HepG2 (cell line): ENCODE results near the gene GDF11. TPM values are rescaled to one million over a fixed set of nuclear protein-coding genes. Genes with fewer than 3 reads are reported as not detected.

ENCODE experiments used
- CHD4 ChIP-seq: fragments of 200-600 bp; sonication (generic); IDR thresholded peaks from 2 replicates; pipeline ENCODE4 v1.7.0; 2017; ENCODE audit warnings: mild to moderate bottlenecking, low read length, borderline replicate concordance
- FOSL2 ChIP-seq: sonication (generic); formaldehyde crosslinking; IDR thresholded peaks from 2 replicates; pipeline ENCODE4 v1.4.0; 2020; ENCODE audit warnings: missing genetic modification reagents
- MAZ ChIP-seq, 2 experiments: sonication (generic) in 1 of 2; formaldehyde crosslinking in 1 of 2; IDR thresholded peaks; 2 replicates each; pipeline versions ENCODE4 v1.5.0 to v1.6.1; 2012 to 2020; ENCODE audit warnings: low read depth in 2 of 2, mild to moderate bottlenecking in 2 of 2, borderline replicate concordance in 1 of 2, improper control_type of control experiment in 1 of 2, low read length in 1 of 2, missing genetic modification reagents in 1 of 2, moderate library complexity in 1 of 2
- NFYC ChIP-seq: IDR thresholded peaks from 2 replicates; pipeline ENCODE4 v1.6.1; 2016; ENCODE audit warnings: missing genetic modification reagents, missing compliant biosample characterization
- NRL ChIP-seq: sonication (generic); formaldehyde crosslinking; IDR thresholded peaks from 2 replicates; pipeline ENCODE4 v1.5.0; 2020; ENCODE audit warnings: missing genetic modification reagents, mild to moderate bottlenecking, moderate library complexity, borderline replicate concordance
- PCBP2 ChIP-seq: fragments of 200-400 bp; formaldehyde crosslinking; optimal IDR thresholded peaks from 2 replicates; pipeline ENCODE3; 2018; ENCODE audit warnings: low read length, low read depth; ENCODE audit not compliant: poor library complexity, severe bottlenecking
- SMARCE1 ChIP-seq: fragments of 450-650 bp; IDR thresholded peaks from 2 replicates; pipeline ENCODE4 v1.6.1; 2017; ENCODE audit warnings: borderline replicate concordance
- TP53 ChIP-seq: sonication (generic); formaldehyde crosslinking; conservative IDR thresholded peaks from 2 replicates; pipeline ENCODE4 v1.4.0; 2020; ENCODE audit warnings: missing genetic modification reagents
- ZNF24 ChIP-seq: fragments of 450-650 bp; IDR thresholded peaks from 2 replicates; pipeline ENCODE4 v1.6.1; 2017; ENCODE audit warnings: antibody characterized with exemption, mild to moderate bottlenecking
- ZNF543 ChIP-seq: sonication (generic); formaldehyde crosslinking; IDR thresholded peaks from 2 replicates; pipeline ENCODE4 v1.4.0; 2020; ENCODE audit warnings: mild to moderate bottlenecking, missing genetic modification reagents
- ZNF670 ChIP-seq: sonication (generic); formaldehyde crosslinking; IDR thresholded peaks from 2 replicates; pipeline ENCODE4 v1.8.0; 2022; ENCODE audit warnings: mild to moderate bottlenecking, missing genetic modification reagents, borderline replicate concordance
- ZNF75D ChIP-seq: sonication (generic); formaldehyde crosslinking; IDR thresholded peaks from 2 replicates; pipeline ENCODE4 v1.8.1; 2023; ENCODE audit warnings: missing genetic modification reagents, mild to moderate bottlenecking, borderline replicate concordance
- ZSCAN12 ChIP-seq: sonication (generic); formaldehyde crosslinking; IDR thresholded peaks from 2 replicates; pipeline ENCODE4 v1.9.0; 2021; ENCODE audit warnings: mild to moderate bottlenecking, missing genetic modification reagents
- polyA plus RNA-seq, 8 experiments: library from polyadenylated mRNA; depleted of rRNA in 3 of 8; stranded (reverse) in 7 of 8; unstranded in 1 of 8; fragments of >200 nt; fragmentation: Illumina TruSeq in 4 of 8; extraction: Trizol in 4 of 8; gene quantifications; 2 replicates each; pipeline versions ENCODE4 v1.2.1 to v1.2.3, GENCODE V29; 2011 to 2016; ENCODE audit warnings: low read depth in 4 of 8, missing spikeins in 1 of 8, mixed read lengths in 1 of 8; ENCODE audit not compliant: insufficient read depth in 1 of 8
- total RNA-seq, 5 experiments: library from RNA; depleted of rRNA; stranded (reverse); fragments of >200 nt; fragmentation: Illumina TruSeq; extraction: Trizol; gene quantifications; 2 replicates each; pipeline ENCODE4 v1.2.3, GENCODE V29; 2016; ENCODE audit warnings: low read depth in 1 of 5
- TF ChIP-seq, protein P1 (sequence below): sonication (generic); formaldehyde crosslinking; IDR thresholded peaks from 2 replicates; pipeline ENCODE4 v1.4.0; 2020; ENCODE audit warnings: missing genetic modification reagents
- TF ChIP-seq, protein P2 (sequence below): sonication (generic); formaldehyde crosslinking; IDR thresholded peaks from 2 replicates; pipeline ENCODE4 v1.4.0; 2020; ENCODE audit warnings: mild to moderate bottlenecking, missing genetic modification reagents
- TF ChIP-seq, protein P3 (sequence below): sonication (generic); formaldehyde crosslinking; IDR thresholded peaks from 2 replicates; pipeline ENCODE4 v1.8.1; 2023; ENCODE audit warnings: missing genetic modification reagents, mild to moderate bottlenecking, borderline replicate concordance
- TF ChIP-seq, protein P4 (sequence below): sonication (generic); formaldehyde crosslinking; IDR thresholded peaks from 2 replicates; pipeline ENCODE4 v1.5.0; 2020; ENCODE audit warnings: mild to moderate bottlenecking, missing genetic modification reagents
- TF ChIP-seq, protein P5 (sequence below): sonication (generic); formaldehyde crosslinking; IDR thresholded peaks from 2 replicates; pipeline ENCODE4 v1.8.0; 2022; ENCODE audit warnings: mild to moderate bottlenecking, missing genetic modification reagents, moderate library complexity
- TF ChIP-seq, protein P6 (sequence below): fragments of 450-650 bp; IDR thresholded peaks from 2 replicates; pipeline ENCODE4 v1.6.1; 2017; ENCODE audit warnings: mild to moderate bottlenecking

GDF11 gene
- total and polyA plus RNA-seq, 2 of the 13 experiments (the other 11 are each of a cell fraction or from before 2014, with no cell fraction given), result 0.63 to 1.5 TPM

DNA sequence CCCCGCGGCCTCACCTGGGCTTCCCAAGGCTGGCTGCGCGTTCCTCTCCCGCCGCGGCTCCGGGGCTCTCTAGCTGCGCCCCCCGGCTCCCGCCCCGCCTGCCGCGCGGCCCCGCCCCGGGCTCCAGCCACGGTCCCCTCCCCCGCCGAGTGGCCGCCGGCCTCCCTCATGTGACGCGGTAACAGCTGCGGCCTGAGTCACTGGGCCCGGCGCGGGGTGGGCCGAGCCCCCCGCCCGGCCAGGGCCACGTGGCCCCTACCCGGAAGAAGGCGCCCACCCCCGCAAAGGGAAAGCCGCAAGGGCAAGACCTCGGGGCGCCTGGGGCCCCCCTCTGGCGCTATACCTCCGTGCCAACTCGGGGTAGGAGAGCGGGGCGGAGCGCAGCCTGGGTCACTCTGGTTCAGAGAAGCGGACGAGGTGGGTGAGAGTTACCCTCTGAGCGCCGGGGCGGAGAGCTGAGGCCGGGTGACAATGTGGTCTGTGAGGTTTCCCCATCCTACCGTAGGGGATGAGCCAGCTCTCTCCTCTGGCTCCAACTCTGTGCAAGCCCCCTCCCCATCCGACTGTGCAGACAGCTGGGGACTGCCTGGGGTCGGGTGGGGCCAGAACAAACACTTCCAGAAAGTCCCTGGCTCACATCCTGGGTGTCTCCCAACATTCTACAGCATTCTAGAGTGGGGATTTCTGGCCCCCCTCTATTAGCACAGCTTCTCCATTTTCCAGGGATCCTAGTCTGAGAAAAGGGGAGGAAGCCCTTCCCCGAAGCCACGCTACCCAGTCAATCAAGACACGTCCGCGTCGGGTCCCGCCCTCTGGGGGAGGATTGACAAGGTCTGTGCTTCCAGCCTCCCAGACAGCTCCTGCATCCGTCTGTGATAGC is 13.7 kb upstream of the GDF11 start, which contains the start of gene CD63 (continued):
- TF ChIP-seq, protein P1, sequence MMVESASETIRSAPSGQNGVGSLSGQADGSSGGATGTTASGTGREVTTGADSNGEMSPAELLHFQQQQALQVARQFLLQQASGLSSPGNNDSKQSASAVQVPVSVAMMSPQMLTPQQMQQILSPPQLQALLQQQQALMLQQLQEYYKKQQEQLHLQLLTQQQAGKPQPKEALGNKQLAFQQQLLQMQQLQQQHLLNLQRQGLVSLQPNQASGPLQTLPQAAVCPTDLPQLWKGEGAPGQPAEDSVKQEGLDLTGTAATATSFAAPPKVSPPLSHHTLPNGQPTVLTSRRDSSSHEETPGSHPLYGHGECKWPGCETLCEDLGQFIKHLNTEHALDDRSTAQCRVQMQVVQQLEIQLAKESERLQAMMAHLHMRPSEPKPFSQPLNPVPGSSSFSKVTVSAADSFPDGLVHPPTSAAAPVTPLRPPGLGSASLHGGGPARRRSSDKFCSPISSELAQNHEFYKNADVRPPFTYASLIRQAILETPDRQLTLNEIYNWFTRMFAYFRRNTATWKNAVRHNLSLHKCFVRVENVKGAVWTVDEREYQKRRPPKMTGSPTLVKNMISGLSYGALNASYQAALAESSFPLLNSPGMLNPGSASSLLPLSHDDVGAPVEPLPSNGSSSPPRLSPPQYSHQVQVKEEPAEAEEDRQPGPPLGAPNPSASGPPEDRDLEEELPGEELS (CRISPR knock-in tag), result no peak; the same call in 1 of the 2 replicates
- TF ChIP-seq MAZ (IDR thresholded peaks at IDR 0.05; ENCODE audit: borderline replicate concordance, low read depth, low read length), result no peak; the same call in 1 of the 2 replicates
- TF ChIP-seq MAZ (CRISPR knock-in tag; IDR thresholded peaks at IDR 0.05; ENCODE audit: low read depth), result peak; percentile 68
- TF ChIP-seq, protein P2, sequence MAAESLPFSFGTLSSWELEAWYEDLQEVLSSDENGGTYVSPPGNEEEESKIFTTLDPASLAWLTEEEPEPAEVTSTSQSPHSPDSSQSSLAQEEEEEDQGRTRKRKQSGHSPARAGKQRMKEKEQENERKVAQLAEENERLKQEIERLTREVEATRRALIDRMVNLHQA, result no peak
- no peak for TF ChIP-seq ZNF24
- TF ChIP-seq NFYC (CRISPR knock-in tag), result no peak
- 0 out of 2 replicates have a peak, but pooled peaks have one; percentile 54 for TF ChIP-seq NRL (CRISPR knock-in tag)
- no peak for TF ChIP-seq ZSCAN12 (CRISPR knock-in tag)
- TF ChIP-seq, protein P3, sequence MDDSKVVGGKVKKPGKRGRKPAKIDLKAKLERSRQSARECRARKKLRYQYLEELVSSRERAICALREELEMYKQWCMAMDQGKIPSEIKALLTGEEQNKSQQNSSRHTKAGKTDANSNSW (CRISPR knock-in tag), result no peak
- TF ChIP-seq, protein P4, sequence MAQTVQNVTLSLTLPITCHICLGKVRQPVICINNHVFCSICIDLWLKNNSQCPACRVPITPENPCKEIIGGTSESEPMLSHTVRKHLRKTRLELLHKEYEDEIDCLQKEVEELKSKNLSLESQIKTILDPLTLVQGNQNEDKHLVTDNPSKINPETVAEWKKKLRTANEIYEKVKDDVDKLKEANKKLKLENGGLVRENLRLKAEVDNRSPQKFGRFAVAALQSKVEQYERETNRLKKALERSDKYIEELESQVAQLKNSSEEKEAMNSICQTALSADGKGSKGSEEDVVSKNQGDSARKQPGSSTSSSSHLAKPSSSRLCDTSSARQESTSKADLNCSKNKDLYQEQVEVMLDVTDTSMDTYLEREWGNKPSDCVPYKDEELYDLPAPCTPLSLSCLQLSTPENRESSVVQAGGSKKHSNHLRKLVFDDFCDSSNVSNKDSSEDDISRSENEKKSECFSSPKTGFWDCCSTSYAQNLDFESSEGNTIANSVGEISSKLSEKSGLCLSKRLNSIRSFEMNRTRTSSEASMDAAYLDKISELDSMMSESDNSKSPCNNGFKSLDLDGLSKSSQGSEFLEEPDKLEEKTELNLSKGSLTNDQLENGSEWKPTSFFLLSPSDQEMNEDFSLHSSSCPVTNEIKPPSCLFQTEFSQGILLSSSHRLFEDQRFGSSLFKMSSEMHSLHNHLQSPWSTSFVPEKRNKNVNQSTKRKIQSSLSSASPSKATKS (CRISPR knock-in tag), result 0 out of 2 replicates have a peak, but pooled peaks have one; percentile 79
- TF ChIP-seq ZNF75D (CRISPR knock-in tag), result no peak; the same call in 1 of the 2 replicates
- TF ChIP-seq CHD4, result no peak
- TF ChIP-seq, protein P5, sequence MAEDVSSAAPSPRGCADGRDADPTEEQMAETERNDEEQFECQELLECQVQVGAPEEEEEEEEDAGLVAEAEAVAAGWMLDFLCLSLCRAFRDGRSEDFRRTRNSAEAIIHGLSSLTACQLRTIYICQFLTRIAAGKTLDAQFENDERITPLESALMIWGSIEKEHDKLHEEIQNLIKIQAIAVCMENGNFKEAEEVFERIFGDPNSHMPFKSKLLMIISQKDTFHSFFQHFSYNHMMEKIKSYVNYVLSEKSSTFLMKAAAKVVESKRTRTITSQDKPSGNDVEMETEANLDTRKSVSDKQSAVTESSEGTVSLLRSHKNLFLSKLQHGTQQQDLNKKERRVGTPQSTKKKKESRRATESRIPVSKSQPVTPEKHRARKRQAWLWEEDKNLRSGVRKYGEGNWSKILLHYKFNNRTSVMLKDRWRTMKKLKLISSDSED (CRISPR knock-in tag), result no peak
- no peak for TF ChIP-seq PCBP2
- peak; percentile 90 for TF ChIP-seq FOSL2
- no peak; the same call in 1 of the 2 replicates for TF ChIP-seq ZNF670
- TF ChIP-seq, protein P6, sequence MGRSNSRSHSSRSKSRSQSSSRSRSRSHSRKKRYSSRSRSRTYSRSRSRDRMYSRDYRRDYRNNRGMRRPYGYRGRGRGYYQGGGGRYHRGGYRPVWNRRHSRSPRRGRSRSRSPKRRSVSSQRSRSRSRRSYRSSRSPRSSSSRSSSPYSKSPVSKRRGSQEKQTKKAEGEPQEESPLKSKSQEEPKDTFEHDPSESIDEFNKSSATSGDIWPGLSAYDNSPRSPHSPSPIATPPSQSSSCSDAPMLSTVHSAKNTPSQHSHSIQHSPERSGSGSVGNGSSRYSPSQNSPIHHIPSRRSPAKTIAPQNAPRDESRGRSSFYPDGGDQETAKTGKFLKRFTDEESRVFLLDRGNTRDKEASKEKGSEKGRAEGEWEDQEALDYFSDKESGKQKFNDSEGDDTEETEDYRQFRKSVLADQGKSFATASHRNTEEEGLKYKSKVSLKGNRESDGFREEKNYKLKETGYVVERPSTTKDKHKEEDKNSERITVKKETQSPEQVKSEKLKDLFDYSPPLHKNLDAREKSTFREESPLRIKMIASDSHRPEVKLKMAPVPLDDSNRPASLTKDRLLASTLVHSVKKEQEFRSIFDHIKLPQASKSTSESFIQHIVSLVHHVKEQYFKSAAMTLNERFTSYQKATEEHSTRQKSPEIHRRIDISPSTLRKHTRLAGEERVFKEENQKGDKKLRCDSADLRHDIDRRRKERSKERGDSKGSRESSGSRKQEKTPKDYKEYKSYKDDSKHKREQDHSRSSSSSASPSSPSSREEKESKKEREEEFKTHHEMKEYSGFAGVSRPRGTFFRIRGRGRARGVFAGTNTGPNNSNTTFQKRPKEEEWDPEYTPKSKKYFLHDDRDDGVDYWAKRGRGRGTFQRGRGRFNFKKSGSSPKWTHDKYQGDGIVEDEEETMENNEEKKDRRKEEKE, result no peak
- no peak for TF ChIP-seq SMARCE1
- TF ChIP-seq TP53, result no peak
- peak; percentile 85; the same call in 1 of the 2 replicates for TF ChIP-seq ZNF543 (CRISPR knock-in tag)
